ENCODE data around the gene DPYD. TPM values are rescaled to one million over a fixed set of nuclear protein-coding genes. Genes with fewer than 3 reads are reported as not detected.

The DPYD gene
- total and polyA plus RNA-seq, 4 donors: 17.7 to 99.3 (median 74.4) TPM

DNA sequence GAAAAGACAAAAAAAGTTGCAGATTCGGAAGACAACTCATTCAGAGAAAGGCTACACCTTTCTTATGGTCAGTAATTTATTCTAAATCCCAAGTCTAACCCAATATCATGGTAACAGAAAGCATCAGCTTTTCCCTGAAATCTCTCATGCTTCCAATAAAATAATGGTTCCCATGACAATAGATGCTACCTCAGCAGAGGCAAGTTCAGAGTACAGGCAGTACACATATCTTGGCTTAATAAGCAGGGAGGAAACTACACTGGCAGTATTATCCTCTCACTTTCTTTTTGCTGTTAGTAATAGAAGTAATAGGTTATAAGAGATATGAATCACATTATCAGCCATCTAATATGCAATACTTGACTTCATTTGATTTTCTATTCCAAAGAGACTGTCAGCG lies 137.1 kb downstream of the DPYD start:
- no peaks in the 10 kb centered on the region for H3K9me3 ChIP-seq (ENCODE audit: control insufficient read depth in 4 of 4, insufficient read depth in 3 of 4, low read length in 3 of 4)
- H3K36me3 ChIP-seq (ENCODE audit: control insufficient read depth in 4 of 4, insufficient read depth in 4 of 4, low read length in 4 of 4): peaks cover 0 to 4% (median 0%) of the 10 kb centered on the region in 4 donors
- TF ChIP-seq, protein P1, sequence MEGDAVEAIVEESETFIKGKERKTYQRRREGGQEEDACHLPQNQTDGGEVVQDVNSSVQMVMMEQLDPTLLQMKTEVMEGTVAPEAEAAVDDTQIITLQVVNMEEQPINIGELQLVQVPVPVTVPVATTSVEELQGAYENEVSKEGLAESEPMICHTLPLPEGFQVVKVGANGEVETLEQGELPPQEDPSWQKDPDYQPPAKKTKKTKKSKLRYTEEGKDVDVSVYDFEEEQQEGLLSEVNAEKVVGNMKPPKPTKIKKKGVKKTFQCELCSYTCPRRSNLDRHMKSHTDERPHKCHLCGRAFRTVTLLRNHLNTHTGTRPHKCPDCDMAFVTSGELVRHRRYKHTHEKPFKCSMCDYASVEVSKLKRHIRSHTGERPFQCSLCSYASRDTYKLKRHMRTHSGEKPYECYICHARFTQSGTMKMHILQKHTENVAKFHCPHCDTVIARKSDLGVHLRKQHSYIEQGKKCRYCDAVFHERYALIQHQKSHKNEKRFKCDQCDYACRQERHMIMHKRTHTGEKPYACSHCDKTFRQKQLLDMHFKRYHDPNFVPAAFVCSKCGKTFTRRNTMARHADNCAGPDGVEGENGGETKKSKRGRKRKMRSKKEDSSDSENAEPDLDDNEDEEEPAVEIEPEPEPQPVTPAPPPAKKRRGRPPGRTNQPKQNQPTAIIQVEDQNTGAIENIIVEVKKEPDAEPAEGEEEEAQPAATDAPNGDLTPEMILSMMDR (IDR thresholded peaks at IDR 0.05; ENCODE audit: control extremely low read depth, extremely low read depth): no peak
- WGBS, 2 donors: 98 to 99% methylated on average over 2 of the region's 2 CpGs
- no peak overlapping the region for H3K4me3 ChIP-seq
- no peak for ATAC-seq (ENCODE audit: insufficient read depth, low FRiP score)
- no peaks in the 10 kb centered on the region for H3K4me1 ChIP-seq (ENCODE audit: control insufficient read depth in 5 of 5, insufficient read depth in 5 of 5, low read length in 5 of 5)
- no peaks in the 10 kb centered on the region for H3K27me3 ChIP-seq (ENCODE audit: control insufficient read depth in 3 of 3, insufficient read depth in 3 of 3, low read length in 2 of 3)
- DNase-seq: no peak
- no peak overlapping the region for H3K27ac ChIP-seq (ENCODE audit: low read depth in 1 of 2, low read length in 1 of 2)
- H3K9ac ChIP-seq (ENCODE audit: insufficient read depth in 1 of 2, low read length in 2 of 2): no peak overlapping the region

DNA sequence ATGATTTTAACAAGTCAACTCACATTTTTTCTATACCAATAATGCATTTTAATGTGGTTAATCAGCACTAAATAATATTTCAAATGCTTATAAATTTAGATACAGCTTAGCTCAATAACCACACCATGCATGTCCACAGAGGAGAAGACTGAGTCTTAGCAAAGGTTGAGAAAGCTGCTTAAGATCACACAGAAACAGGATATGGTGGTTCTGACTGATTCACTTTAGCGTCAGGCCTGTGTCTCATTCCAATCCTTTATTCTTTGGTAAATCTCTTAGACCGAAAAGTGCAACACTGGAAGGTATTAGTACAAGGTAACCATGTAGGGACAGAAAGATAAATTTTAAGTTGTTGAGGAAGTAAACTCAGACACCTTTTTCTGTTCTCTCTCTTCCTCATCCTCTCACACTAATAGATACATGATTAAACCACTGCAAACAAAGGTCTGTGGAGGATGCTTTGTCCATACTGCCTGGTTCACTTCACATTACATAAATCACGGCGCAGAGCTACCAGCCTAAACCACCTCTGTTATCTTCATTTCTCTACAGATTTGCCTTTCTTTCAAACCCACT lies 139.0 kb downstream of the DPYD start:
- H3K4me1 ChIP-seq (ENCODE audit: control insufficient read depth in 5 of 5, insufficient read depth in 5 of 5, low read length in 5 of 5): no peaks in the 10 kb centered on the region
- DNase-seq (no peak), ATAC-seq (ENCODE audit: insufficient read depth, low FRiP score) (no peak)
- no peak overlapping the region for H3K4me3 ChIP-seq
- WGBS, 2 donors: 95 to 98% methylated on average over 4 of the region's 4 CpGs
- TF ChIP-seq, protein P1 (IDR thresholded peaks at IDR 0.05; ENCODE audit: control extremely low read depth, extremely low read depth): no peak
- no peak overlapping the region for H3K9ac ChIP-seq (ENCODE audit: insufficient read depth in 1 of 2, low read length in 2 of 2)
- no peaks in the 10 kb centered on the region for H3K9me3 ChIP-seq (ENCODE audit: control insufficient read depth in 4 of 4, insufficient read depth in 3 of 4, low read length in 3 of 4)
- H3K27me3 ChIP-seq (ENCODE audit: control insufficient read depth in 3 of 3, insufficient read depth in 3 of 3, low read length in 2 of 3): no peaks in the 10 kb centered on the region
- no peak overlapping the region for H3K27ac ChIP-seq (ENCODE audit: low read depth in 1 of 2, low read length in 1 of 2)
- peaks cover 0 to 4% (median 0%) of the 10 kb centered on the region in 4 donors for H3K36me3 ChIP-seq (ENCODE audit: control insufficient read depth in 4 of 4, insufficient read depth in 4 of 4, low read length in 4 of 4)

DNA sequence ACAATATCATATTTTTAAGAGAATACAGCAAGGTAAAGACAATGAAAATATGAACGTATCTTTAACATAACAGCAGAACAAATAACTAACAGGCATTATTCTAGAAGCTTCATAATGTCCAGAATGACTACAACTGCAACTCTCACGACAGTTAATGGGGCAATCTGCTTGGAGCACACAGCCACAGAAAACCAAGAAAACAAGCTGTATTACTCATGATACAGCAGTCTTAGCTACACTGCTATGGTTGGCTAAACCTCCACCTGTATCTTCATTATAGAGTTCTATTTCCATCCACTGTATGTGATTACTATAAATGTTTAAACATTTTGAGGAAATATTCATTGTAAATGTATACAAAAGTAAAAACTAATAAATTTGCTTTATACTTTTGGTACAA lies 139.9 kb downstream of the DPYD start:
- no peak for DNase-seq
- WGBS, 2 donors: 89 to 92% methylated on average over 2 of the region's 2 CpGs
- no peak overlapping the region for H3K27ac ChIP-seq (ENCODE audit: low read depth in 1 of 2, low read length in 1 of 2)
- H3K4me1 ChIP-seq (ENCODE audit: control insufficient read depth in 5 of 5, insufficient read depth in 5 of 5, low read length in 5 of 5): no peaks in the 10 kb centered on the region
- H3K36me3 ChIP-seq (ENCODE audit: control insufficient read depth in 4 of 4, insufficient read depth in 4 of 4, low read length in 4 of 4): peaks cover 0 to 4% (median 0%) of the 10 kb centered on the region in 4 donors
- ATAC-seq (ENCODE audit: insufficient read depth, low FRiP score): no peak
- H3K27me3 ChIP-seq (ENCODE audit: control insufficient read depth in 3 of 3, insufficient read depth in 3 of 3, low read length in 2 of 3): no peaks in the 10 kb centered on the region
- no peak overlapping the region for H3K9ac ChIP-seq (ENCODE audit: insufficient read depth in 1 of 2, low read length in 2 of 2)
- no peak overlapping the region for H3K4me3 ChIP-seq
- no peaks in the 10 kb centered on the region for H3K9me3 ChIP-seq (ENCODE audit: control insufficient read depth in 4 of 4, insufficient read depth in 3 of 4, low read length in 3 of 4)
- TF ChIP-seq, protein P1 (IDR thresholded peaks at IDR 0.05; ENCODE audit: control extremely low read depth, extremely low read depth): no peak

DNA sequence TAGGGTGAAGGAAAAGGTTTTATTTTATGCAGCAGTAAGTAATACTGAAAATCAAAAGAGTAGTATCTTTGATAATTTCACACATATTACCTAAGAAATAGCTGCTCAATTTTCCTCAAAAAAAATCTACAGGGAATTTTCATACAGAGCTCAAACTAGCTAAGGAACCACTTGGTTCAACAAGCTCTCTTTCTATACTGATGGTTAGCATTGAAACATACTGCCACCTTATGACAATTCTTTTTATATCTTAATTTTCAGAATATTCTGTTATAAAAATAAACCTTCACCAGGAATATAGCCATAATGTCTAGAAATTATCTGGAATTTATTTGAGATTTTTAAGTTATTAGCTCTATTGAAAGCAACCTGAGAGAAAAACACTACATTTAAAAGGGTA lies 142.1 kb downstream of the DPYD start:
- DNase-seq (peak in 2 of 3 donors; percentile 27 to 41), ATAC-seq (ENCODE audit: insufficient read depth, low FRiP score) (no peak)
- no peak overlapping the region for H3K27ac ChIP-seq (ENCODE audit: low read depth in 1 of 2, low read length in 1 of 2)
- no peak overlapping the region for H3K4me3 ChIP-seq
- no peaks in the 10 kb centered on the region for H3K27me3 ChIP-seq (ENCODE audit: control insufficient read depth in 3 of 3, insufficient read depth in 3 of 3, low read length in 2 of 3)
- TF ChIP-seq, protein P1 (IDR thresholded peaks at IDR 0.05; ENCODE audit: control extremely low read depth, extremely low read depth): no peak
- H3K9ac ChIP-seq (ENCODE audit: insufficient read depth in 1 of 2, low read length in 2 of 2): no peak overlapping the region
- peaks cover 0 to 4% (median 2%) of the 10 kb centered on the region in 4 donors for H3K36me3 ChIP-seq (ENCODE audit: control insufficient read depth in 4 of 4, insufficient read depth in 4 of 4, low read length in 4 of 4)
- H3K9me3 ChIP-seq (ENCODE audit: control insufficient read depth in 4 of 4, insufficient read depth in 3 of 4, low read length in 3 of 4): peaks cover 0 to 6% (median 2%) of the 10 kb centered on the region in 4 donors
- no peaks in the 10 kb centered on the region for H3K4me1 ChIP-seq (ENCODE audit: control insufficient read depth in 5 of 5, insufficient read depth in 5 of 5, low read length in 5 of 5)

Measured in lung (tissue), 12 donors.